ENCODE measurements around the gene RUNX3. TPM values are rescaled to one million over a fixed set of nuclear protein-coding genes. Genes with fewer than 3 reads are reported as not detected.
"Not testable (repeated sequence)": the region's sequence is repeated elsewhere in the genome, so short reads cannot be mapped to it uniquely, and the experiment has no call there.

Gene RUNX3
- total RNA-seq, 2 donors from 2014 or later = 116 to 145 TPM

DNA sequence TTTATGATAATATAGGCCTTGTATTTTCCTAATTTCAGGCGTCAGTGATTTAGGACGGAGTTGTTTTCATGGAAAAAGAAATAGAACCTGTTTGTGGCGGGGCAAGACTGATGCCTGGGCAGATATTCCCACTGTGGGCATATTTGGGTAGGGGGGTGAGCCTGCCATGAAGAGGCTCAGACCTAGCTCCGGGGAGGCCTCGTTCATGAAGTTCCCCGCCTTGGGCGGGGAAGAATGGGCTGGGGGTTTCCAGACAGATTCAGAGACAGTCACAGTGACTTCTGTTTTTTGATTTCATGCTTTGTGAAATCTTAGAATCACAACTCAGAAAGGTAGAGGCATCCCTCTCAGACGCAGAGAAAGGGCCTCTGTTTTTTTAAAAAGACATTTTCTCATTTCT lies 36.1 kb downstream of the RUNX3 start:
- no peak overlapping the region for H3K27ac Mint-ChIP-seq
- H3K9me3 Mint-ChIP-seq = peaks cover 9% of the 10 kb centered on the region
- peaks cover 14% of the 10 kb centered on the region for H3K4me1 Mint-ChIP-seq
- peaks cover 18% of the 10 kb centered on the region for H3K36me3 Mint-ChIP-seq (ENCODE audit: low read depth)
- no peaks in the 10 kb centered on the region for H3K27me3 Mint-ChIP-seq
- H3K4me3 Mint-ChIP-seq = no peak overlapping the region
- ATAC-seq (replicated peaks) = no peak

DNA sequence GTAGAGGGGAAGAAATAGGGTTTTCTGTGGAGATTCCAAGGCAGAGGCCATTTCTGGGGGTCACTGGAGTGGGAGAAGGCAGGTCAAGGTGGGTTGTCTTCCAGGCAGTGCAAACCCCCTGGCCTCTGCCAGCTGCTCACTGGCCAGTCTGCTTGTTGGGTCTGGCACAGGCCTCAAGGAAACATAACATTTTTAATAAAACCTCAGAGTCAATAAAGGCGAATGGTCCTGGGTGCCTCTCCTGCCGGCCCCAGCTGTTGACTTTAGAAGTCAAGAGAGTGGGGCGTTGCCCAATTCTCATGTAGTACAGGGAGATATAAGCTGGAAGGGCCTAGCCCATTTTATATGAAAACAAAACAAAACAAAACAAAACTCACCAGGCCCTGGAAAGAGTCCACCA lies 36.6 kb downstream of the RUNX3 start:
- Mint-ChIP-seq H3K4me3 (no peak overlapping the region), H3K27ac (no peak overlapping the region), H3K9me3 (peaks cover 9% of the 10 kb centered on the region), H3K36me3 (ENCODE audit: low read depth) (peaks cover 13% of the 10 kb centered on the region), H3K27me3 (no peaks in the 10 kb centered on the region), H3K4me1 (peaks cover 11% of the 10 kb centered on the region)
- no peak for ATAC-seq (replicated peaks)

DNA sequence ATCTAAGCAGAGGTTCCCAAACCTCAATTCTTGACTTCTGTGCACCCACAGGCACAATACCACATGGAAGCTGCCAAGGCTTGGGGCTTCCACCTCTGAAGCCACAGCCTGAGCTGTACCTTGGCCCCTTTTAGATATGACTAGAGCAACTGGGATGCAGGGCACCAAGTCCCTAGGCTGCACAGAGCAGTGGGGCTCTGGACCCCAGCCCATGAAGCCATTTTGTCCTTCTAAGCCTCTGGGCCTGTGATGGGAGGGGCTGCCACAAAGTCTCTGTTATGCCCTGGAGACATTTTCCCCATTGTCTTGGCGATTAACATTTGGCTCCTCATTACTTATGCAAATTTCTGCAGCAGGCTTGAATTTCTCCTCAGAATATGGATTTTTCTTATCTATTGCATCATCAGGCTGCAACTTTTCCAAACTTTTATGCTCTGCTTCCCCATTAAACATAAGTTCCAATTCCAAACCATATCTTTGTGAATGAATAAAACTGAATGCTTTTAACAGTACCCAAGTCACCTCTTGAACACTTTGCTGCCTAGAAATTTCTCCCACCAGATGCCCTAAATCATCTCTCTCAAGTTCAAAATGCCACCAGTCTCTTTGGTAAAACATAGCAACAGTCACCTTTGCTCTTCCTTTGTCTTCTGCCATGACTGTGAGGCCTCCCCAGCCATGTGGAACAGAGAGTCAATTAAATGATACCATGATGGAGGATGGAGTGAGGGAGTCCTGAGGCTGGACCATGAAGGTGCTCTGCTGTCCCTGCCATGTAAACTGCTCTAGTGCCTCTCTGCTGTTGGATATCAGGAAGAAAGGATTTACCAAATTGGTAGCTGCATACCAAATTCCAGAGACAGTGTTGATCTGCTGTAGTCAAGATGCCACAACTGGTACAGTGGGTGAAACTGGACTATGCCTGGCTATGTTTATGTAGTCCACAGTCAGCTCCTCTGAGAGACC lies 37.6 kb downstream of the RUNX3 start:
- Mint-ChIP-seq H3K27me3 (no peaks in the 10 kb centered on the region), H3K4me3 (no peak overlapping the region), H3K9me3 (peaks cover 9% of the 10 kb centered on the region), H3K4me1 (peaks cover 7% of the 10 kb centered on the region), H3K27ac (no peak overlapping the region), H3K36me3 (ENCODE audit: low read depth) (peaks cover 7% of the 10 kb centered on the region)
- ATAC-seq (replicated peaks) = no peak

DNA sequence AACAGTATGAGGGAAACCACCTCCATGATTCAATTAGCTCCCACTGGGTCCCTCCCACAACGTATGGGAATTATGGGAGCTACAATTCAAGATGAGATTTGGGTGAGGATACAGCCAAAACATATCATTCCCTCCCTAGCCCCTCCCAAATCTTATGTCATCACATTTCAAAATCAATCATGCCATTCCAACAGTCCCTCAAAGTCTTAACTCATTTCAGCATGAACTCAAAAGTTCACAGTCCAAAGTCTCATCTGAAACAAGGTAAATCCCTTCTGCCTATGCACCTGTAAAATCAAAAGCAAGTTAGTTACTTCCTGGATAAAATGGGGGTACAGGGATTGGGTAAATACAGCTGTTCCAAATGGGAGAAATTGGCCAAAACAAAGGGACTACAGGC lies 38.7 kb downstream of the RUNX3 start:
- not testable (repeated sequence) for ATAC-seq (replicated peaks); H3K9me3 Mint-ChIP-seq; H3K27ac Mint-ChIP-seq; H3K27me3 Mint-ChIP-seq; H3K36me3 Mint-ChIP-seq (ENCODE audit: low read depth); H3K4me1 Mint-ChIP-seq; H3K4me3 Mint-ChIP-seq

DNA sequence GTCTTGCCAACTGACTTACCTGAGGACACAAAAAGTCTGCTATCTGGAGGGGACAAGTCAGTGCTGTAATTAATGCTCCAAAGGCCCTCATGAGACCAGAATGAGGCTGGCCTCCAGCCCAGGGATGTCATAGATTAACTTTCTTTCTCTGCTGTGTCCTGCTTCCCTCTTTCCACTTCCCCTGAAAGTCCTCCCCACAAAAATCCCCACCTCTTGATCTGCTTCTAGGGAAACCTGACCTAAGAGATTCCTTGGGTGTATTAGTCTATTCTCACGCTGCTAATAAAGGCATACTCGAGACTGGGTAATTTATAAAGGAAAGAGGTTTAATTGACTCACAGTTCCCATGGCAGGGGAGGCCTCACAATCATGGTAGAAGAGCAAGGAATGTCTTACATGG lies 39.2 kb downstream of the RUNX3 start:
- Mint-ChIP-seq H3K9me3 (peaks cover 9% of the 10 kb centered on the region), H3K36me3 (ENCODE audit: low read depth) (peaks cover 7% of the 10 kb centered on the region), H3K27ac (no peak overlapping the region), H3K4me3 (no peak overlapping the region), H3K4me1 (no peaks in the 10 kb centered on the region), H3K27me3 (no peaks in the 10 kb centered on the region)
- no peak for ATAC-seq (replicated peaks)

DNA sequence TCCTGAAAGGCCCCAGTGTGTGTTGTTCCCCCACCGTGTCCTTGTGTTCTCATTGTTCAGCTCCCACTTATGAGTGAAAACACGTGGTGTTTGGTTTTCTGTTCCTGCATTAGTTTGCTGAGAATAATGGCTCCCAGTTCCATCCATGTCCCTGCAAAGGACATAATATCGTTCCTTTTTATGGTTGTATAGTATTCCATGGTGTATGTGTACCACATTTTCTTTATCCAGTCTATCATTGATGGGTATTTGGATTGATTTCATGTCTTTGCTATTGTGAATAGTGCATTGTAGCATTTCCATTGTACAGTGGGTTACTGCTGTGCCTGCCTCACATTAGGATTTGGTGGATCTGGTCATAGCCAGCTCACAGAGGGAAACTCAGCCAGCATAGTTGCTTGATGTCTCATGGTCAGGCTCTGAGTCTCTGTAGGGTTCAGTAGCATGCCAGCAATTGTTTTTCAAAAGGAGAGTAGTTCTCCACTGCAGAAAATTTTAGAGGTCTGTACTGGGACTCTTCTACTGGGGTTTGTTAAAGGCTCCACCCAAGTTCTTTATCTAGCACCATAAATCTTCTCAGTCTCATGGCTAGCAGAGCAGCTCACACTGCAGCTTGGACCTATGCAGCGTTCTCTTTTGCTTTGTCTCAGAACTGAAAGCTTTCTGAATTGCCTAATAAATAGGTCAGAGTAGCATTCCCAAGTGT lies 41.0 kb downstream of the RUNX3 start:
- Mint-ChIP-seq H3K9me3 (peaks cover 18% of the 10 kb centered on the region), H3K36me3 (ENCODE audit: low read depth) (peaks cover 7% of the 10 kb centered on the region), H3K27me3 (no peaks in the 10 kb centered on the region), H3K4me3 (no peak overlapping the region), H3K27ac (no peak overlapping the region), H3K4me1 (no peaks in the 10 kb centered on the region)
- no peak for ATAC-seq (replicated peaks)

DNA sequence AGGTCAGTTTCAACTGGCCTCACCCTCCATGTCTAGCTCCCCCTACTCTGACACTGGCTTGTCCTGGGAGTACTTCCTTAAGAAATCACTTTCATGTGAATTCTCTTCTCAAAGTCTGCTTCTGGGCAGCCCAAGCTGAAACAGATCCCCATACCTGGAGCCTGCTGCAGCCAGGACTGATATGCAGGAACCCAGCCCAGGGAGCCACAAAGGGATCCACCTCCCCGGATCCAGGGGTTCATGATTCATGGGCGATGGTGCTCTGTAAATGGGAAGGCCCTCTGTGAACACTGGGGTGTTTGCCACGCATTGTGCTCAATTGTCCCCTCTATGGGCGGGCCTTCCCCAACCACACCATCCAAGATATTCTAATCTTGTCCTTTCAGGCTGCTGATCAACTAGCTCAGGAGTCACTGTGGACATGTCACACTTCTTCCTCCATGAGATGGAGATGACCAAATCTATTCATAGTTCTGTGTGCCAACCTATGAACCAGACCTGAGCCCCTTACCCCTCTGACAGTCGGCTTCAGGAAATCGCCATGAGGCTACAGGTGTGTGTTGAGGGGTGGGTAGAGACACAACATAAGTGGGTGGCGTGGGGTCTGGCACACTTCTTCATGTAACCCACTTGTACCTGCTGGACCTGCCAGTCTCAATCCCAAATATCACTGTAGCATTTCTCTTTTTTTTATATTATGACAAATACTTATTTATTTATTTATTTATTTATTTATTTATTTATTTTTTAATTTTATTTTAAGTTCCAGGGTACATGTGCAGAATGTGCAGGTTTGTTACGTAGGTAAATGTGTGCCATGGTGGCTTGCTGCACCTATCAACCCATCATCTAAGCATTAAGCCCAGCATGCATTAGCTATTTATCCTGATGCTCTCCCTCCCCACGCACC lies 41.8 kb downstream of the RUNX3 start:
- no peaks in the 10 kb centered on the region for H3K4me1 Mint-ChIP-seq

DNA sequence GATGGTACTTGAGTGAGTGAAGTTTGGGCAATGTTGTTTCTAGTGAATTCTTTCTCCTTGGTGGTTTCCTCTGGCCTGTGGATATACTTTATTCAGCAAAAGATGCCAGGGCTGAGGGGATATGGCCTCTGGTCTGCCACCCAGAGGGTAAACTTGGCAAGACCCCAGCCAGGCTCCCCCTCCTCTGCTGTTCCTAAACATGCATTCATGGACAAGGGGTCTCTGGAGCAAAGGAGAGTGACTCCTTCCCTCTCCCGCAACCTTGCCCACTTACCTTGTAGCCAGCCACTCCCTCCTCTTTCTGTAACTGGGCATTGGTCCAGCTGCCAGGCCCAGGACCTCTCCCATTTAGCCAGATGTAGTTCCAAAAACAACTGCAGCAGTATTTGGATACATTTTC lies 43.8 kb downstream of the RUNX3 start:
- no peaks in the 10 kb centered on the region for H3K27me3 Mint-ChIP-seq
- no peak for ATAC-seq (replicated peaks)
- H3K4me3 Mint-ChIP-seq = no peak overlapping the region
- peaks cover 10% of the 10 kb centered on the region for H3K9me3 Mint-ChIP-seq
- no peaks in the 10 kb centered on the region for H3K4me1 Mint-ChIP-seq
- no peak overlapping the region for H3K27ac Mint-ChIP-seq
- no peaks in the 10 kb centered on the region for H3K36me3 Mint-ChIP-seq (ENCODE audit: low read depth)

More for the DNA sequence above, 41.8 kb downstream of the RUNX3 start:
- Mint-ChIP-seq H3K9me3 (peaks cover 19% of the 10 kb centered on the region), H3K27ac (no peak overlapping the region), H3K36me3 (ENCODE audit: low read depth) (peaks cover 7% of the 10 kb centered on the region), H3K27me3 (no peaks in the 10 kb centered on the region), H3K4me3 (no peak overlapping the region)
- no peak for ATAC-seq (replicated peaks)

DNA sequence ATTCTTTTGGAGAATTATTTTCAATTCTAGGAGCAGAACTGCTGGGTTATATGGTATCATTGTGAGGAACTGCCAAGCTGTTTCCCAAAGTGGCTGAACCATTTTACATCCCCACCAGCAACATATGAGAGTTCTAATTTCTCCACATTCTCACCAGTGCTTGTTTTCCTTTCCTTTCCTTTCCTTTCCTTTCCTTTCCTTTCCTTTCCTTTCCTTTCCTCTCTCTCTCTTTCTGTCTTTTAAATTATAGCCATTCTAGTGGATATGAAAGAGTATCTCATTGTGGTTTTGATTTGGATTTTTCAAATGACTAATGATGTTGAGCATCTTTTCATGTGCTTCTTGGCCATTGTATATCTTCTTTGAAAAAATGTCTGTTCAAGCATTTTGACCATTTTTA lies 45.3 kb downstream of the RUNX3 start:
- Mint-ChIP-seq H3K27me3 (no peaks in the 10 kb centered on the region), H3K9me3 (peaks cover 10% of the 10 kb centered on the region), H3K4me3 (no peak overlapping the region), H3K27ac (no peak overlapping the region), H3K36me3 (ENCODE audit: low read depth) (no peaks in the 10 kb centered on the region), H3K4me1 (no peaks in the 10 kb centered on the region)
- ATAC-seq (replicated peaks) = no peak

DNA sequence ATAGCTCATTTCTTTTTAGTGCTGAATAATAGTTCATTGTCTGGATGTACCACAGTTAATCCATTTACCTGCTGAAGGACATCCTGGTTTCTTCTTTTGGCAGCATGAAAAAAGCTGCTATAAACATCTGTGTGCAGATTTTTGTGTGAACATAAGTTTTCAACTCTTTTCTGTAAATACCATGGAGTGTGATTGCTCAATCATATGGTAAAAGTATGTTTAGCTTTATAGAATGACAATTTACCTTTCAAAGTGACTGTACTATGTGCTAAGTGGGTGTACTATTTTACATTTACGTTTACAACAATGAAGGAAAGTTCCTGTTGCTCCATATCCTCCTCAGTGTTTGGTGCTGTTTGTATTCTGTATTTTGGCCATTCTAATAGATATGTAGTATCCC lies 49.0 kb downstream of the RUNX3 start:
- Mint-ChIP-seq H3K4me3 (no peak overlapping the region), H3K27me3 (no peaks in the 10 kb centered on the region), H3K27ac (no peak overlapping the region), H3K4me1 (no peaks in the 10 kb centered on the region), H3K36me3 (ENCODE audit: low read depth) (no peaks in the 10 kb centered on the region), H3K9me3 (peaks cover 10% of the 10 kb centered on the region)
- no peak for ATAC-seq (replicated peaks)

DNA sequence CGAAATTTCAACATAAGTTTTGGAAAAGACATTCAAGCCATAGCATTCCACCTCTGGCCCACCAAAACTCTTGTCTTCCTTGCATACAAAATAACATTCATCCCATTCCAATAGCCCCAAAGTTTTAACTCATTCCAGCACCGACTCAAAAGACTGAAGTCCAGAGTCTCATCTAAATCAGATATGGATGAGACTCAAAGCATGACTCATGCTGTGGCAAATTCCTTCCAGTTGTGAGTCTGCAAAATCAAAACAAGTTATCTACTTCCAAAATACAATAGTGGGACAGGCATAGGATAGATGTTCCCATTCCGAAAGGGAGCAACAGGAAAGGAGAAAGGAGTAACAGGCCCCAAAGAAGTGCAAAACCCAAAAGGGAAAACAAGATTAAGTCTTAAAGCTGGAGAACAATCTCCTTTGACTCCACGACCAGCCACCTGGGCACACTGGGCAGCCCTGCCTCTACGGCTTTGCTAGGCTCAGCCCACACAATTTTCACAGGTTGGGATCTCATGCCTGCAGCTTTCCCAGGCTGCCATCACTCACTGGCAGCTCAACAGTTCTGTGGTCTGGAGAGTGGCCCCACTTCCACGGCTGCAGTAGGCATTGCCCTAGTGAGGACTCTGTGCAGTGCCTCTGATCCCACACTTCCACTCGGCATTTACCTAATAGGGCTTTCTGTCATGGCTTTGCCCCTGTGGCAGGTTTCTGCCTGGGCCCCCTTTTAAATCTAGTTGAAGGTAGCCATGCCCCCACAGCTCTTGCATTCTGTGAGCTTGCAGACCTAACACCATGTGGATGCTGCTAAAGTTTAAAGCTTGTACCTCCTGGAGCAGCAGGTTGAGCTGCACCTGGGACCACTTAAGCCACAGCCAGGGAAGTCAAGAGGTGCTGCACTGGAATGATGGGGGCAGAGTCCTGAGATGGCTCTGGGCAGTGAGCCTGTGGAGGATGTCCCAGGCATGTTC lies 51.0 kb downstream of the RUNX3 start:
- no peaks in the 10 kb centered on the region for H3K27me3 Mint-ChIP-seq
- H3K4me1 Mint-ChIP-seq = no peaks in the 10 kb centered on the region
- H3K4me3 Mint-ChIP-seq = no peak overlapping the region
- no peak overlapping the region for H3K27ac Mint-ChIP-seq
- ATAC-seq (replicated peaks) = no peak
- H3K36me3 Mint-ChIP-seq (ENCODE audit: low read depth) = no peaks in the 10 kb centered on the region
- H3K9me3 Mint-ChIP-seq = peaks cover under 1% of the 10 kb centered on the region

DNA sequence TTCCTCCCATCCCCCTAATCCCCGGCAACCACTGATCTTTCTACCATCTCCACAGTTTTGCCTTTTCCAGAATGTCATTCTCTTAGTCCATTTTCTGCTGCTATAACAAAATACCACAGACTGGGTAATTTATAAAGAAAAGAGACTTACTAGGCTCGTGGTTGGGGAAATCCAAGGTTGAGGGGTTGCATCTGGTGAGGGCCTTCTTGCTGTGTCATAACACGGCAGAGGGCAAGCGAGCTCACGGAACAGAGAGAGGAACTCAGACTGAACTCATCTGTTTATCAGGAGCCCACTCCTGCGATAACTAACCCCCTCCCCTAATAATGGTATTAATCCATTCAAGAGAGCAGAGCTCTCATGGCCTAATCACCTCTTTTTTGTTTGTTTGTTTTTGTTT lies 52.0 kb downstream of the RUNX3 start:
- H3K36me3 Mint-ChIP-seq (ENCODE audit: low read depth) = no peaks in the 10 kb centered on the region
- H3K27ac Mint-ChIP-seq = no peak overlapping the region
- no peaks in the 10 kb centered on the region for H3K27me3 Mint-ChIP-seq
- no peaks in the 10 kb centered on the region for H3K9me3 Mint-ChIP-seq
- no peak for ATAC-seq (replicated peaks)
- no peak overlapping the region for H3K4me3 Mint-ChIP-seq
- no peaks in the 10 kb centered on the region for H3K4me1 Mint-ChIP-seq

DNA sequence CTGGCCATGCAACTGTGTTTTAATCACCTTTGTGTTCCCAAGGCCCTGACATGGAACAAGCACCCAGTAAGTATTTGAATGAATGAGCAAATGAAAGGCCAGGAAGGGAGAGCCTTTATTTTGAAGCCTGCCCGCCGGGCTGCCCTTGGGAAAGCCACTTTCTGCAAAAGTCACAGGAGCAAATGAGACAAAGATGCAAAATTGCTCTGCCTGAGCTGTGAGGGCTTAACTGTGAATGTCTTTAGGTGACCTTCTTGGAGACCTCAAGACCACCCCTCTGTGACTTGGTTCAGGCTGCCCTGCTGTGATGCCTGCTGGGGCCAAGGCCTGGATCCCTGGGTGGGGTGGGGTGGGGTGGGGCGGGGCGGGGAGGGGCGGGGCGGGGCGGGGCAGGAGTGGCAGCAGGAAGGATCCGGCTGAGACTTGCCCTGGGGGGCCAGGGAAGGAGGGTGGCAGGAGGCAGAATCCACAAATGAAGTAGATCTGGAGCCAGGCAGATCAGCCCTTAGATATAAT lies 54.0 kb downstream of the RUNX3 start:
- no peak overlapping the region for H3K27ac Mint-ChIP-seq
- ATAC-seq (replicated peaks) = no peak
- H3K36me3 Mint-ChIP-seq (ENCODE audit: low read depth) = no peaks in the 10 kb centered on the region
- H3K4me1 Mint-ChIP-seq = no peaks in the 10 kb centered on the region
- no peak overlapping the region for H3K4me3 Mint-ChIP-seq
- no peaks in the 10 kb centered on the region for H3K9me3 Mint-ChIP-seq
- no peaks in the 10 kb centered on the region for H3K27me3 Mint-ChIP-seq
